SK-N-SH (cell line): ENCODE data around the gene HIF1AN. TPM values are rescaled to one million over a fixed set of nuclear protein-coding genes. Genes with fewer than 3 reads are reported as not detected.

Experiments
- CTCF ChIA-PET: fragments of 300-600, 350-600 bp; formaldehyde crosslinking; extraction: SDS; loops from one replicate; lab custom pipeline; 2021; lab: Yijun Ruan, JAX
- POLR2A ChIA-PET: fragments of 350-600 bp; sonication (Branson Sonifier 250); formaldehyde crosslinking; extraction: SDS; loops from one replicate; lab custom pipeline; 2020; ENCODE audit warnings: antibody characterized with exemption, inconsistent platforms; lab: Yijun Ruan, JAX
- DNase-seq: peaks from one replicate; pipeline ENCODE4 v3.0.0; 2012
- H2AFZ ChIP-seq: fragments of 200-600 bp; sonication (generic); 2 replicates; pipeline ENCODE4 v1.8.1; 2016; ENCODE audit warnings: antibody characterized with exemption, mild to moderate bottlenecking, low read depth
- H3F3A ChIP-seq: fragments of 200-600 bp; sonication (generic); replicated peaks from 2 replicates; pipeline ENCODE3; 2016; ENCODE audit warnings: antibody characterized with exemption, mild to moderate bottlenecking; ENCODE audit not compliant: insufficient read depth
- H3K27ac ChIP-seq, 2 experiments: fragments of 200-500 bp in 1 of 2; fragments of 200-600 bp in 1 of 2; sonication (Bioruptor generic) in 1 of 2; sonication (generic), shearing (Covaris generic) in 1 of 2; 2 replicates each; pipeline versions ENCODE4 v1.5.1 to v1.6.1; 2014 to 2016; ENCODE audit warnings: low read depth in 2 of 2, inconsistent platforms in 1 of 2, low read length in 1 of 2, mild to moderate bottlenecking in 1 of 2, mixed read lengths in 1 of 2
- H3K27me3 ChIP-seq: fragments of 200-600 bp; sonication (generic), shearing (Covaris generic); 2 replicates; pipeline ENCODE4 v1.6.1; 2016; ENCODE audit warnings: mixed run types; ENCODE audit not compliant: insufficient read depth
- H3K36me3 ChIP-seq, 2 experiments: fragments of 200-500 bp in 1 of 2; fragments of 200-600 bp in 1 of 2; sonication (Bioruptor generic) in 1 of 2; sonication (generic) in 1 of 2; replicated peaks in 1 of 2; 2 replicates each; pipeline versions ENCODE3 to v1.5.1; 2014 to 2016; ENCODE audit warnings: low read length in 1 of 2, mild to moderate bottlenecking in 1 of 2; ENCODE audit not compliant: insufficient read depth in 2 of 2, control insufficient read depth in 1 of 2
- H3K4me1 ChIP-seq, 2 experiments: fragments of 200-500 bp in 1 of 2; fragments of 200-600 bp in 1 of 2; sonication (Bioruptor generic) in 1 of 2; sonication (generic), shearing (Covaris generic) in 1 of 2; 2 replicates each; pipeline versions ENCODE4 v1.5.1 to v1.6.1; 2014 to 2016; ENCODE audit warnings: low read depth in 1 of 2, low read length in 1 of 2, mixed run types in 1 of 2; ENCODE audit not compliant: insufficient read depth in 2 of 2, control insufficient read depth in 1 of 2
- H3K4me2 ChIP-seq: fragments of 200-600 bp; sonication (generic), shearing (Covaris generic); 2 replicates; pipeline ENCODE4 v1.6.1; 2017; ENCODE audit warnings: mixed run types
- H3K4me3 ChIP-seq, 2 experiments: fragments of 200-500 bp in 1 of 2; fragments of 200-600 bp in 1 of 2; sonication (Bioruptor generic) in 1 of 2; sonication (generic), shearing (Covaris generic) in 1 of 2; 2 replicates each; pipeline versions ENCODE4 v1.5.1 to v1.8.1; 2014 to 2016; ENCODE audit warnings: low read depth in 2 of 2, inconsistent platforms in 1 of 2, low read length in 1 of 2, mild to moderate bottlenecking in 1 of 2, mixed read lengths in 1 of 2, moderate library complexity in 1 of 2
- H3K79me2 ChIP-seq: fragments of 200-600 bp; sonication (generic); 2 replicates; pipeline ENCODE4 v1.8.1; 2017; ENCODE audit warnings: mild to moderate bottlenecking; ENCODE audit not compliant: insufficient read depth
- H3K9ac ChIP-seq: fragments of 200-600 bp; sonication (generic); 2 replicates; pipeline ENCODE4 v1.6.1; 2017; ENCODE audit warnings: mixed run types
- H3K9me2 ChIP-seq: fragments of 200-600 bp; sonication (generic); 2 replicates; pipeline ENCODE4 v1.6.1; 2017; ENCODE audit warnings: mixed run types
- H3K9me3 ChIP-seq: fragments of 200-600 bp; sonication (generic); 2 replicates; pipeline ENCODE4 v1.6.1; 2017; ENCODE audit warnings: mixed run types, mild to moderate bottlenecking, moderate library complexity
- H4K20me1 ChIP-seq: fragments of 200-600 bp; sonication (generic); 2 replicates; pipeline ENCODE4 v1.6.1; 2017; ENCODE audit warnings: mild to moderate bottlenecking, mixed run types; ENCODE audit not compliant: insufficient read depth
- ELF1 ChIP-seq: IDR thresholded peaks from 2 replicates; pipeline ENCODE4 v1.4.0; 2012
- FOSL2 ChIP-seq: IDR thresholded peaks from 2 replicates; pipeline ENCODE4 v1.4.0; 2012; ENCODE audit warnings: low read depth, mild to moderate bottlenecking, moderate library complexity, borderline replicate concordance
- FOXM1 ChIP-seq: IDR thresholded peaks from 2 replicates; pipeline ENCODE4 v1.4.0; 2012; ENCODE audit warnings: low read depth, mild to moderate bottlenecking
- GATA2 ChIP-seq: sonication (generic); formaldehyde crosslinking; IDR thresholded peaks from 2 replicates; pipeline ENCODE4 v1.5.0; 2020; ENCODE audit warnings: mild to moderate bottlenecking, missing genetic modification reagents
- JUND ChIP-seq: IDR thresholded peaks from 2 replicates; pipeline ENCODE4 v1.4.0; 2012
- MEF2A ChIP-seq: IDR thresholded peaks from 2 replicates; pipeline ENCODE4 v1.4.0; 2012; ENCODE audit warnings: low read depth, borderline replicate concordance
- RAD21 ChIP-seq: IDR thresholded peaks from 2 replicates; pipeline ENCODE4 v1.6.1; 2012; ENCODE audit warnings: mild to moderate bottlenecking, low read length
- SIN3A ChIP-seq: IDR thresholded peaks from 2 replicates; pipeline ENCODE4 v1.6.1; 2012; ENCODE audit warnings: low read depth, mild to moderate bottlenecking, low read length, moderate library complexity, borderline replicate concordance
- TCF12 ChIP-seq: IDR thresholded peaks from 2 replicates; pipeline ENCODE4 v1.4.0; 2012
- TEAD4 ChIP-seq: IDR thresholded peaks from 2 replicates; pipeline ENCODE4 v1.4.0; 2012; ENCODE audit warnings: mild to moderate bottlenecking, borderline replicate concordance; ENCODE audit not compliant: insufficient read depth
- YY1 ChIP-seq: IDR thresholded peaks from 2 replicates; pipeline ENCODE4 v1.4.0; 2012; ENCODE audit warnings: low read depth, mild to moderate bottlenecking
- WGBS: methylation state at CpG from one replicate; pipeline ENCODE4 v1.1.6; 2017; ENCODE audit warnings: low lambda C conversion rate; 5-methylcytosine and 5-hydroxymethylcytosine counted together
- polyA plus RNA-seq, 3 experiments: library from polyadenylated mRNA; depleted of rRNA; stranded (reverse); fragments of >200 nt; gene quantifications; 2 replicates each; pipeline ENCODE4 v1.2.3, GENCODE V29; 2012
- TF ChIP-seq, protein P1 (sequence below): IDR thresholded peaks from 2 replicates; pipeline ENCODE4 v1.4.0; 2012; ENCODE audit warnings: low read depth, borderline replicate concordance
- TF ChIP-seq, protein P2 (sequence below): fragments of 150-350 bp; IDR thresholded peaks from 2 replicates; pipeline ENCODE4 v1.6.1; 2016; ENCODE audit warnings: mild to moderate bottlenecking, low read depth, low read length
- TF ChIP-seq, protein P3 (sequence below): fragments of 150-350 bp; IDR thresholded peaks from 2 replicates; pipeline ENCODE4 v1.6.1; 2017; ENCODE audit warnings: antibody characterized with exemption, low read length, low read depth, borderline replicate concordance

HIF1AN gene
- polyA plus RNA-seq, 1 of the 3 experiments (the other 2 are of a cell fraction), result 8.1 TPM

DNA sequence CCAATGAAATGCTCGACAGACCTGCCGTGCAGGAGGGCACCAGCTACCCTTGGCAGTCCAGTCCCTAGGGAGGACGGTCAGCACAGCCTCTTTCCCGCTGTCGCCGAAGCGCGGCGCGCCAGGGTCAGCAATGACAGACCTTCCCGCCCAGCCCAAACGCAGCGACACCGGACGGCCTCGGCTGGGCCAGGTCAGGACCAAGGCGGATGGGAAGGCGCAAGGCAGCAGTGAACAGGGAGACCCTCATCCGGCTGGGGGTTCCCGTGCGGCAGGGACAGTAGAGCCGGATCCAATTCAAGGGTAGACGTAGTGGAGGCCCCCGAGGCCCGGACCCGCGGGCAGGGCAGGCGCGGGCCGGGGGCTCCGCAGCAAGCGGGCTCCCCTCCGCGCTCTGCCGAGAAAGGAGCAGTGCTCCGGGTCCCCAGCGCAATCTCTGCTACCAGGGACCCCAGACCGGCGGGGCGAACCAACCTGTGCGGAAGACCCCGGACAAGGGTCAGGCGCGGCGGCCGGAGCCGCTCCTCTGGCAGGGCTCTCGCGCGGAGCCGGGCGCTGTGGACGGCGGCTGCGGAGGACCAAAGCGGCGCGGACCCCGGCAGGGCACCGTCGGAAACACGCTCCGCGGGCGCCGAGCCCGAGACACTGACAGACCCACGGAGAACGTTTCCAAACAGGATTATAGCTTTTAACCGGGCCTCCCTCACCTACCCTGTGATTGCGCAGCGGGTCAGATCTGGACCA is 16.3 kb upstream of the HIF1AN start, which contains the start of gene SEC31B:
Gene SEC31B, minus strand, starts transcription at position 551 of the 741 bp plus-strand sequence. CDS start 2,909 bp downstream, outside the sequence.
- Histone ChIP-seq H3K9ac (no peak within 1 kb of the TSS), H2AFZ (no peak within 1 kb of the TSS), H3K9me3 (no peaks in the 10 kb centered on the region), H3K27me3 (no peaks in the 10 kb centered on the region), H4K20me1 (no peaks in the 10 kb centered on the region), H3K36me3 (peaks cover 0 to 11% of the 10 kb centered on the region in 2 experiments), H3K79me2 (no peaks in the 10 kb centered on the region)
- WGBS, result 45% methylated on average over 25 of the region's 72 CpGs
- no peak for TF ChIP-seq TEAD4
- TF ChIP-seq RAD21, result peak; percentile 44
- TF ChIP-seq, all 33 proteins: peak for 1
- H3K4me1 ChIP-seq, result peaks cover 5 to 8% of the 10 kb centered on the region in 2 experiments; a peak in 3 of 4 replicates
- H3F3A ChIP-seq, result peaks cover 17% of the 10 kb centered on the region
- no peak within 1 kb of the TSS for H3K27ac ChIP-seq
- CTCF ChIA-PET, result interaction anchor here (0.6 to 8.4 kb wide), 62 partner anchors 9 to 674 kb away, joined by 3 to 126 read pairs (median 5); partner anchors contain the start of genes HIF1AN, NDUFB8, PKD2L1 and SCD
- no peaks in the 10 kb centered on the region for H3K9me2 ChIP-seq
- peak within 1 kb of the TSS in 1 of 2 experiments; percentile 30; a peak in 3 of 4 replicates for H3K4me3 ChIP-seq
- peak within 1 kb of the TSS; percentile 21 for H3K4me2 ChIP-seq
- peak; percentile 85 for DNase-seq
- POLR2A ChIA-PET, result interaction anchor here (1.1 to 1.3 kb wide), 3 partner anchors 37 to 172 kb away, joined by 3 to 7 read pairs (median 3); partner anchors contain the start of gene SCD

DNA sequence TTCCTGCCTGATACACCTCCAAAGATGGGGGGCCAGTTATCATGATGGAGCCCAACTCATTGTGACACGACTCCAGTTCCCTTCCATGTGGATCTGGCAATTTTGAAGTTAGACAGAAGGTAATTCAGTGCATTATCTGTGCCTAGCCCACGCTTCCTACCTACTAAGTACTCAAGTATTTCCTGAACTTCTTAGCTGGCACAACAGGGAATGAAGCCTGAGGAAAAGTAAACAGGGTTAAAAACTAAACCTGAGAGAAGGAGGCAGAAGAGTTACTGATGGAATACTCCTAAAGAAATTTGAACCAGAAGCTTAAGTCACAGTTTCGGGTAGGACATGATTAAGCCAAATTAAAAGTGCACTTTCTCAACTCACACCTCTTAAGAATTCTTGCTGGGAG is 14.9 kb upstream of the HIF1AN start:
- Histone ChIP-seq H4K20me1 (no peaks in the 10 kb centered on the region), H2AFZ (no peak overlapping the region), H3K4me2 (peak overlapping the region; percentile 21; the same call in 1 of the 2 replicates), H3K4me1 (peaks cover 5 to 8% of the 10 kb centered on the region in 2 experiments; a peak in 3 of 4 replicates), H3K79me2 (no peaks in the 10 kb centered on the region), H3K9me3 (no peaks in the 10 kb centered on the region), H3F3A (peaks cover 17% of the 10 kb centered on the region), H3K27ac (0 out of 4 replicates have a peak overlapping the region, but pooled peaks of 1 of the 2 experiments have one; percentile 6), H3K36me3 (peaks cover 2 to 19% of the 10 kb centered on the region in 2 experiments), H3K27me3 (no peaks in the 10 kb centered on the region), H3K4me3 (no peak overlapping the region), H3K9ac (no peak overlapping the region), H3K9me2 (no peaks in the 10 kb centered on the region)
- WGBS, result 61% methylated on average over 3 of the region's 3 CpGs
- TF ChIP-seq, protein P1, sequence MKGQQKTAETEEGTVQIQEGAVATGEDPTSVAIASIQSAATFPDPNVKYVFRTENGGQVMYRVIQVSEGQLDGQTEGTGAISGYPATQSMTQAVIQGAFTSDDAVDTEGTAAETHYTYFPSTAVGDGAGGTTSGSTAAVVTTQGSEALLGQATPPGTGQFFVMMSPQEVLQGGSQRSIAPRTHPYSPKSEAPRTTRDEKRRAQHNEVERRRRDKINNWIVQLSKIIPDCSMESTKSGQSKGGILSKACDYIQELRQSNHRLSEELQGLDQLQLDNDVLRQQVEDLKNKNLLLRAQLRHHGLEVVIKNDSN, result no peak
- TF ChIP-seq YY1 (no peak), FOXM1 (no peak), TCF12 (peak; percentile 23; the same call in 1 of the 2 replicates), GATA2 (CRISPR knock-in tag) (no peak), MEF2A (no peak), ELF1 (no peak), FOSL2 (0 out of 2 replicates have a peak, but pooled peaks have one; percentile 4), SIN3A (no peak), JUND (0 out of 2 replicates have a peak, but pooled peaks have one; percentile 21)
- TF ChIP-seq, protein P2, sequence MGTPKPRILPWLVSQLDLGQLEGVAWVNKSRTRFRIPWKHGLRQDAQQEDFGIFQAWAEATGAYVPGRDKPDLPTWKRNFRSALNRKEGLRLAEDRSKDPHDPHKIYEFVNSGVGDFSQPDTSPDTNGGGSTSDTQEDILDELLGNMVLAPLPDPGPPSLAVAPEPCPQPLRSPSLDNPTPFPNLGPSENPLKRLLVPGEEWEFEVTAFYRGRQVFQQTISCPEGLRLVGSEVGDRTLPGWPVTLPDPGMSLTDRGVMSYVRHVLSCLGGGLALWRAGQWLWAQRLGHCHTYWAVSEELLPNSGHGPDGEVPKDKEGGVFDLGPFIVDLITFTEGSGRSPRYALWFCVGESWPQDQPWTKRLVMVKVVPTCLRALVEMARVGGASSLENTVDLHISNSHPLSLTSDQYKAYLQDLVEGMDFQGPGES, result no peak
- TF ChIP-seq, protein P3, sequence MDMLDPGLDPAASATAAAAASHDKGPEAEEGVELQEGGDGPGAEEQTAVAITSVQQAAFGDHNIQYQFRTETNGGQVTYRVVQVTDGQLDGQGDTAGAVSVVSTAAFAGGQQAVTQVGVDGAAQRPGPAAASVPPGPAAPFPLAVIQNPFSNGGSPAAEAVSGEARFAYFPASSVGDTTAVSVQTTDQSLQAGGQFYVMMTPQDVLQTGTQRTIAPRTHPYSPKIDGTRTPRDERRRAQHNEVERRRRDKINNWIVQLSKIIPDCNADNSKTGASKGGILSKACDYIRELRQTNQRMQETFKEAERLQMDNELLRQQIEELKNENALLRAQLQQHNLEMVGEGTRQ, result no peak
- no peak for DNase-seq
- POLR2A ChIA-PET, result interaction anchor here (0.7 kb wide), 1 partner anchor 486 kb away, joined by 3 read pairs; no protein-coding TSS in a partner anchor
- CTCF ChIA-PET, result interaction anchor here (0.9 to 8.4 kb wide), 8 partner anchors 14 to 222 kb away, joined by 3 to 126 read pairs (median 20); partner anchors contain the start of gene PKD2L1
